Right cardiac atrium (tissue), 5 donors: ENCODE data around the gene MRPS10. TPM values are rescaled to one million over a fixed set of nuclear protein-coding genes. Genes with fewer than 3 reads are reported as not detected.

Experiments
- ATAC-seq, 2 donors: fragments of 200-7000 bp; cut with Tn5 transposase; one replicate each; pipeline versions ENCODE4 v1.8.0 to v1.9.1; 2020; ENCODE audit warnings: moderate library complexity in 2 of 2, mild to moderate bottlenecking in 1 of 2
- DNase-seq, 3 donors: peaks; one replicate each; pipeline ENCODE4 v3.0.0-alpha.2; 2020
- H3K27ac ChIP-seq: one replicate; pipeline ENCODE4 v1.5.1; 2013; ENCODE audit warnings: mild to moderate bottlenecking, low read length, control low read depth, moderate library complexity
- H3K27me3 ChIP-seq: one replicate; pipeline ENCODE4 v1.6.1; 2013; ENCODE audit not compliant: control insufficient read depth, insufficient read depth
- H3K4me1 ChIP-seq: one replicate; pipeline ENCODE4 v1.6.1; 2013; ENCODE audit warnings: low read length; ENCODE audit not compliant: control insufficient read depth, insufficient read depth
- H3K4me3 ChIP-seq: one replicate; pipeline ENCODE4 v1.5.1; 2013; ENCODE audit warnings: low read length, control low read depth
- H3K9me3 ChIP-seq: one replicate; pipeline ENCODE4 v1.6.1; 2013; ENCODE audit warnings: low read length; ENCODE audit not compliant: control insufficient read depth
- WGBS: extraction: QIAGEN DNeasy Blood & Tissue Kit; methylation state at CpG from one replicate; pipeline ENCODE4 v1.1.7; 2013; 5-methylcytosine and 5-hydroxymethylcytosine counted together
- intact Hi-C, 4 donors: fragments of 100-400 bp; cut with DNase I; formaldehyde crosslinking; loops; one replicate each; pipeline versions ENCODE4 v1.11.0 to v1.14.0; 2022 to 2023
- polyA plus RNA-seq: library from polyadenylated mRNA; stranded (reverse); fragments of 200-250 nt; gene quantifications from one replicate; pipeline ENCODE4 v1.2.3, GENCODE V29; 2013
- total RNA-seq, 4 donors: library from RNA; stranded (reverse); fragmentation: NEBNext Ultra II Directional; extraction: Animal tissue kit (Norgen Biotek cat#: 25700); gene quantifications; one replicate each; pipeline ENCODE4 v1.2.1, GENCODE V29; 2021
- donor health status: healthy with polysubstance abuse.
- donor health status: DM: no; HTN: yes; CAD: no.
- donor health status: DM: no; HTN: no; CAD: no.
- donor health status: DM: no; HTN: yes; CAD: no; lungs with severe emphysema.
- donor health status: DM: yes; HTN: yes; CAD: no.

The MRPS10 gene
- total and polyA plus RNA-seq, 5 donors: 39.0 to 46.1 (median 41.8) TPM

DNA sequence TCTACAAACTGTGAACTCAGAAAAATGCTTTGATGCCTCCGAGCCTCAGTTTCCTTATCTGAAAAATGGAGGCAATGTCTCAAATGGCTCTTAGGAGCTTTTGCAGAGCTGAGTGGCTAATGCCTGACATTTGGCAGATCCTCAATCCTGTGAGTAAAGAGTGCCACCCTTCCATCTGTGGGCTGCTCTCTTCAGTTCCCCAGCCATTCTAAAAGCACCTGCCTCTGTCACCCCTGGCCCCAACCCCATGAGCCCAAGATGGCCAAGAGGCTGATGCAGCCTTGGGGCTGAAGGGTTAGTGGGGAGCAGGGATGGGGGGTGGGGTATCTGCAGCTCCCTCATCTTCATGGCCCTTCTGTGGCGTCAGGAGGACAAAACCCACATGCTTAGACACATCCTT, 59.0 kb downstream of the MRPS10 start:
- no peak for DNase-seq
- Histone ChIP-seq H3K27me3 (no peaks in the 10 kb centered on the region), H3K4me1 (no peaks in the 10 kb centered on the region), H3K9me3 (no peaks in the 10 kb centered on the region), H3K4me3 (no peak overlapping the region), H3K27ac (no peak overlapping the region)
- intact Hi-C loops: no loop called here
- no peak for ATAC-seq
- 74% methylated on average over 2 of the region's 2 CpGs for WGBS

- DNase-seq (no peak), ATAC-seq (peak in 1 of 2 donors; percentile 12)
- H3K27me3 ChIP-seq: no peaks in the 10 kb centered on the region
- no peaks in the 10 kb centered on the region for H3K9me3 ChIP-seq
- WGBS: 61% methylated on average over 2 of the region's 2 CpGs
- H3K4me3 ChIP-seq: no peak overlapping the region
- intact Hi-C loops: no loop called here
- H3K27ac ChIP-seq: no peak overlapping the region
- no peaks in the 10 kb centered on the region for H3K4me1 ChIP-seq
Measured at GRCh38 chr6:42158011-42158410, 59.6 kb downstream of the MRPS10 start.

Other genes starting within 250 kb of the MRPS10 start
- gene TAF8, start 167.3 kb downstream of the MRPS10 start, total RNA-seq: 10 to 100 TPM; 21.6 to 29.6 (median 26.9) TPM
- gene TAF8, start 167.3 kb downstream of the MRPS10 start, polyA plus RNA-seq: 21.8 TPM
- 1 to 10 TPM in 3 of 4 donors, under 1 TPM in 1; 0.64 to 2.4 (median 1.6) TPM for gene C6orf132, start 75.2 kb downstream of the MRPS10 start, total RNA-seq
- gene C6orf132, start 75.2 kb downstream of the MRPS10 start, polyA plus RNA-seq: 1.8 TPM
- gene GUCA1A, start 44.5 kb downstream of the MRPS10 start, total RNA-seq: not detected
- gene GUCA1A, start 44.5 kb downstream of the MRPS10 start, polyA plus RNA-seq: not detected
- 1 to 10 TPM; 1.0 to 2.5 (median 1.6) TPM for gene GUCA1B, start 22.9 kb downstream of the MRPS10 start, total RNA-seq
- 0.11 TPM for gene GUCA1B, start 22.9 kb downstream of the MRPS10 start, polyA plus RNA-seq
- gene TRERF1, start 234.1 kb upstream of the MRPS10 start, total RNA-seq: 1 to 10 TPM; 2.1 to 3.1 (median 2.5) TPM
- gene TRERF1, start 234.1 kb upstream of the MRPS10 start, polyA plus RNA-seq: 1.2 TPM